ENCODE measurements around the gene ANGPTL7.
"Not testable (repeated sequence)": the region's sequence is repeated elsewhere in the genome, so short reads cannot be mapped to it uniquely, and the experiment has no call there.

The ANGPTL7 gene

GRCh38 chr1:11188858-11189451 is at the start of gene ANGPTL7:
Gene ANGPTL7 (plus strand): TSS chr1:11189355. CDS start chr1:11189580, 225 bp downstream.
- DNase-seq (ENCODE audit: low read depth, low spot score): no peak

- no peak for DNase-seq (ENCODE audit: low read depth, low spot score)
Measured at GRCh38 chr1:11142618-11143391, 46.4 kb upstream of the ANGPTL7 start.

GRCh38 chr1:11143401-11143800 is 45.8 kb upstream of the ANGPTL7 start:
- no peak for DNase-seq (ENCODE audit: low read depth, low spot score)

- DNase-seq (ENCODE audit: low read depth, low spot score): no peak
Measured at GRCh38 chr1:11143907-11144306, 45.2 kb upstream of the ANGPTL7 start.

- no peak for DNase-seq (ENCODE audit: low read depth, low spot score)
Measured at GRCh38 chr1:11144570-11145256, 44.4 kb upstream of the ANGPTL7 start.

- DNase-seq (ENCODE audit: low read depth, low spot score): no peak
Measured at GRCh38 chr1:11145741-11146140, 43.4 kb upstream of the ANGPTL7 start.

- DNase-seq (ENCODE audit: low read depth, low spot score): no peak
Measured at GRCh38 chr1:11147197-11147770, 41.9 kb upstream of the ANGPTL7 start.

- DNase-seq (ENCODE audit: low read depth, low spot score): no peak
Measured at GRCh38 chr1:11150326-11150725, 38.8 kb upstream of the ANGPTL7 start.

- no peak for DNase-seq (ENCODE audit: low read depth, low spot score)
Measured at GRCh38 chr1:11151114-11151513, 38.0 kb upstream of the ANGPTL7 start.

- DNase-seq (ENCODE audit: low read depth, low spot score): peak; percentile 45
Measured at GRCh38 chr1:11151826-11152612, 37.1 kb upstream of the ANGPTL7 start.

GRCh38 chr1:11152755-11153154 is 36.4 kb upstream of the ANGPTL7 start:
- no peak for DNase-seq (ENCODE audit: low read depth, low spot score)

- DNase-seq (ENCODE audit: low read depth, low spot score): no peak
Measured at GRCh38 chr1:11153184-11153583, 36.0 kb upstream of the ANGPTL7 start.

- no peak for DNase-seq (ENCODE audit: low read depth, low spot score)
Measured at GRCh38 chr1:11156441-11156840, 32.7 kb upstream of the ANGPTL7 start.

- no peak for DNase-seq (ENCODE audit: low read depth, low spot score)
Measured at GRCh38 chr1:11156963-11157362, 32.2 kb upstream of the ANGPTL7 start.

GRCh38 chr1:11157394-11157793 is 31.8 kb upstream of the ANGPTL7 start:
- DNase-seq (ENCODE audit: low read depth, low spot score): no peak

- no peak for DNase-seq (ENCODE audit: low read depth, low spot score)
Measured at GRCh38 chr1:11157867-11158266, 31.3 kb upstream of the ANGPTL7 start.

GRCh38 chr1:11158291-11158690 is 30.9 kb upstream of the ANGPTL7 start:
- no peak for DNase-seq (ENCODE audit: low read depth, low spot score)

- peak; percentile 75 for DNase-seq (ENCODE audit: low read depth, low spot score)
Measured at GRCh38 chr1:11158720-11159321, 30.3 kb upstream of the ANGPTL7 start.

- DNase-seq (ENCODE audit: low read depth, low spot score): not testable (repeated sequence)
Measured at GRCh38 chr1:11162752-11163151, 26.4 kb upstream of the ANGPTL7 start.

- DNase-seq (ENCODE audit: low read depth, low spot score): not testable (repeated sequence)
Measured at GRCh38 chr1:11166744-11167143, 22.4 kb upstream of the ANGPTL7 start.

GRCh38 chr1:11168731-11169130 is 20.4 kb upstream of the ANGPTL7 start:
- DNase-seq (ENCODE audit: low read depth, low spot score): no peak

Data from brain pericyte (primary cell).